ENCODE data around the gene CCHCR1. TPM values are rescaled to one million over a fixed set of nuclear protein-coding genes. Genes with fewer than 3 reads are reported as not detected.
"Not testable (repeated sequence)": the region's sequence is repeated elsewhere in the genome, so short reads cannot be mapped to it uniquely, and the experiment has no call there.

The CCHCR1 gene
- polyA plus RNA-seq, 1 donor (not counting 4 experiments of a cell fraction or from before 2014, with no cell fraction given), result 7.5 TPM

DNA sequence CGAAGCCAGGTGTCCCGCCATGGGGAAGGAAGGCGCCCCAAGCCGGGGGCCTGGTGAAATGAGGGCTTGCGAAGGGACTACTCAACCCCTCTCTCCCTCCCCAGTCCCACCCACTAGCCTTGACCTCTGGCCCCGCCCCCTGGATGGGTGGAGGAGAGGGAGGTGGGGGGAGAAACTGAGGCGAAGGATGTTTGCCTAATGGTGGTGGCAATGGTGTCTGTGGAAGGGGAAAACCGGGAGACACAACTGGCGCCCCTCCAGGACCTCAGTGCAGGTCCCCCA lies 12.9 kb upstream of the CCHCR1 start, which contains the start of gene POU5F1:
POU5F1 (minus strand) TSS at position 83 of the 282 bp plus-strand sequence; CDS start at position 21, 62 bp downstream.
- TF ChIP-seq EZH2 (IDR thresholded peaks at IDR 0.05; ENCODE audit: low read length) (no peak), CTCF (optimal IDR thresholded peaks at IDR 0.05 in 1 of 3, IDR thresholded peaks at IDR 0.05 in 1 of 3, conservative IDR thresholded peaks at IDR 0.05 in 1 of 3; ENCODE audit: extremely low read depth in 1 of 3, insufficient read depth in 2 of 3, low read length in 3 of 3) (no peak)
- no peak within 1 kb of the TSS for H3K9ac ChIP-seq (ENCODE audit: control insufficient read depth, extremely low read depth, insufficient read depth, low read length)
- H2AFZ ChIP-seq (ENCODE audit: control insufficient read depth, low read length), result no peak within 1 kb of the TSS
- no peaks in the 10 kb centered on the region for H3K36me3 ChIP-seq (ENCODE audit: control insufficient read depth in 2 of 2, extremely low read depth in 1 of 2, insufficient read depth in 2 of 2, low read length in 2 of 2)
- H3K4me3 ChIP-seq (ENCODE audit: control insufficient read depth in 2 of 3, extremely low read depth in 1 of 3, insufficient read depth in 2 of 3, low read depth in 1 of 3, low read length in 3 of 3), result no peak within 1 kb of the TSS
- no peaks in the 10 kb centered on the region for H3K27me3 ChIP-seq (ENCODE audit: control insufficient read depth, extremely low read depth, insufficient read depth, low read length)
- H3K9me1 ChIP-seq (ENCODE audit: control insufficient read depth, extremely low read depth, insufficient read depth, low read length), result no peaks in the 10 kb centered on the region
- peaks cover 8% of the 10 kb centered on the region for H3K4me1 ChIP-seq (ENCODE audit: control insufficient read depth, extremely low read depth, insufficient read depth, low read length)
- H3K79me2 ChIP-seq (ENCODE audit: control insufficient read depth, insufficient read depth, low read length), result no peaks in the 10 kb centered on the region
- H3K27ac ChIP-seq (ENCODE audit: control insufficient read depth, insufficient read depth, low read length), result no peak within 1 kb of the TSS
- dilution Hi-C loops (cut with MboI; ENCODE audit: extremely low pct_ligation_motif_present, low sequenced_read_pairs), result no loop called here
- DNase-seq (ENCODE audit: low read depth, low spot score), result no peak
- H4K20me1 ChIP-seq (ENCODE audit: control insufficient read depth, extremely low read depth, insufficient read depth, low read length), result no peaks in the 10 kb centered on the region
- no peak for FAIRE-seq
- no peaks in the 10 kb centered on the region for H3K9me3 ChIP-seq (ENCODE audit: control insufficient read depth, low read depth, low read length)
- H3K4me2 ChIP-seq (ENCODE audit: control insufficient read depth, extremely low read depth, insufficient read depth, low read depth, low read length), result no peak within 1 kb of the TSS

DNA sequence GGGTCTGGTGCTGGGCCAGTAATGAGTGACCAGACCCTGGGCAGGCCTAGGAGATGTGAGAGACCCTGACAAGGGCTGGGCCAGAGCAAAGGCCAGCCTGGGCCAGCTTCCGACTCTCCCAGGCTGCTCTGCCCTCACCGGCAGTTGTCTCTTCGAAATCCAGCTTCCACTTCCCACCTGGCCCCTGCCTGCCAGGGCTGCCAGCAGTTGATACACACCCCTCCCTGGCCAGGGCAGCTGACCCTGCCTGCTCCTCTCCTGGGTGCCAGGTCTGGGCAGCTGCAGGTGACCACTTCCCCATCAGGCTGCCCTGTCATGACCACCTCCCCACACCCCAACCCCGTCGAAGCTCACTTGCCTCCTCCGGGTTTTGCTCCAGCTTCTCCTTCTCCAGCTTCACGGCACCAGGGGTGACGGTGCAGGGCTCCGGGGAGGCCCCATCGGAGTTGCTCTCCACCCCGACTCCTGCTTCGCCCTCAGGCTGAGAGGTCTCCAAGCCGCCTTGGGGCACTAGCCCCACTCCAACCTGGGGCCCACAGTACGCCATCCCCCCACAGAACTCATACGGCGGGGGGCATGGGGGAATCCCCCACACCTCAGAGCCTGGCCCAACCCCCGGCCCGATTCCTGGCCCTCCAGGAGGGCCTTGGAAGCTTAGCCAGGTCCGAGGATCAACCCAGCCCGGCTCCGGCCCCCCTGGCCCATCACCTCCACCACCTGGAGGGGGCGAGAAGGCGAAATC lies 12.4 kb upstream of the CCHCR1 start:
- FAIRE-seq; H3K27me3 ChIP-seq (ENCODE audit: control insufficient read depth, extremely low read depth, insufficient read depth, low read length); H3K36me3 ChIP-seq (ENCODE audit: control insufficient read depth in 2 of 2, extremely low read depth in 1 of 2, insufficient read depth in 2 of 2, low read length in 2 of 2); H3K27ac ChIP-seq (ENCODE audit: control insufficient read depth, insufficient read depth, low read length); H3K79me2 ChIP-seq (ENCODE audit: control insufficient read depth, insufficient read depth, low read length); H3K9me3 ChIP-seq (ENCODE audit: control insufficient read depth, low read depth, low read length); H2AFZ ChIP-seq (ENCODE audit: control insufficient read depth, low read length); H4K20me1 ChIP-seq (ENCODE audit: control insufficient read depth, extremely low read depth, insufficient read depth, low read length); H3K4me1 ChIP-seq (ENCODE audit: control insufficient read depth, extremely low read depth, insufficient read depth, low read length); H3K9ac ChIP-seq (ENCODE audit: control insufficient read depth, extremely low read depth, insufficient read depth, low read length); H3K9me1 ChIP-seq (ENCODE audit: control insufficient read depth, extremely low read depth, insufficient read depth, low read length); DNase-seq (ENCODE audit: low read depth, low spot score); H3K4me2 ChIP-seq (ENCODE audit: control insufficient read depth, extremely low read depth, insufficient read depth, low read depth, low read length); H3K4me3 ChIP-seq (ENCODE audit: control insufficient read depth in 2 of 3, extremely low read depth in 1 of 3, insufficient read depth in 2 of 3, low read depth in 1 of 3, low read length in 3 of 3); dilution Hi-C loops (cut with MboI; ENCODE audit: extremely low pct_ligation_motif_present, low sequenced_read_pairs): not testable (repeated sequence)

Data from keratinocyte (primary cell).